GM12875 (cell line): ENCODE results near the gene GRHL3.
A peak's percentile ranks its signal among the peaks of the same experiment; 100 is the strongest.

Experiments
- H3K4me3 ChIP-seq: one replicate; pipeline ENCODE4 v1.5.1; 2011; ENCODE audit warnings: low read depth, low read length, control low read depth
- CTCF ChIP-seq: IDR thresholded peaks from 2 replicates; pipeline ENCODE4 v1.5.1; 2011; ENCODE audit warnings: low read depth, mild to moderate bottlenecking, control low read depth, inconsistent platforms, low read length, moderate library complexity, borderline replicate concordance; ENCODE audit not compliant: insufficient read depth

Gene GRHL3

GRCh38 chr1:24308365-24309015, 10.7 kb upstream of the GRHL3 start:
- TF ChIP-seq CTCF: peak; percentile 29; the same call in 1 of the 2 replicates
- H3K4me3 ChIP-seq: no peak overlapping the region

GRCh38 chr1:24309762-24310485, 9.2 kb upstream of the GRHL3 start:
- no peak overlapping the region for H3K4me3 ChIP-seq
- no peak for TF ChIP-seq CTCF

GRCh38 chr1:24311234-24311633, 7.9 kb upstream of the GRHL3 start:
- no peak for TF ChIP-seq CTCF
- H3K4me3 ChIP-seq: no peak overlapping the region

- no peak for TF ChIP-seq CTCF
- H3K4me3 ChIP-seq: no peak overlapping the region
Measured at GRCh38 chr1:24311741-24312140, 7.4 kb upstream of the GRHL3 start.

GRCh38 chr1:24315391-24315790, 3.8 kb upstream of the GRHL3 start:
- no peak for TF ChIP-seq CTCF
- no peak overlapping the region for H3K4me3 ChIP-seq

- no peak overlapping the region for H3K4me3 ChIP-seq
- no peak for TF ChIP-seq CTCF
Measured at GRCh38 chr1:24316645-24317044, 2.5 kb upstream of the GRHL3 start.

- no peak overlapping the region for H3K4me3 ChIP-seq
- TF ChIP-seq CTCF: no peak
Measured at GRCh38 chr1:24317081-24317480, 2.1 kb upstream of the GRHL3 start.
